Stimulated activated CD4-positive, alpha-beta T cell treated with anti-CD3 and anti-CD28 coated beads, TNF-alpha, amount 100 ng/mL, for 48 hours (primary cell): Measurements from ENCODE around the gene CASP1.
"Not testable (repeated sequence)": the region's sequence is repeated elsewhere in the genome, so short reads cannot be mapped to it uniquely, and the experiment has no call there.

Source experiments
- DNase-seq, 3 donors: peaks; one replicate each; pipeline ENCODE4 v3.0.0-alpha.2; 2020; ENCODE audit warnings: low read depth in 3 of 3

The CASP1 gene

DNA sequence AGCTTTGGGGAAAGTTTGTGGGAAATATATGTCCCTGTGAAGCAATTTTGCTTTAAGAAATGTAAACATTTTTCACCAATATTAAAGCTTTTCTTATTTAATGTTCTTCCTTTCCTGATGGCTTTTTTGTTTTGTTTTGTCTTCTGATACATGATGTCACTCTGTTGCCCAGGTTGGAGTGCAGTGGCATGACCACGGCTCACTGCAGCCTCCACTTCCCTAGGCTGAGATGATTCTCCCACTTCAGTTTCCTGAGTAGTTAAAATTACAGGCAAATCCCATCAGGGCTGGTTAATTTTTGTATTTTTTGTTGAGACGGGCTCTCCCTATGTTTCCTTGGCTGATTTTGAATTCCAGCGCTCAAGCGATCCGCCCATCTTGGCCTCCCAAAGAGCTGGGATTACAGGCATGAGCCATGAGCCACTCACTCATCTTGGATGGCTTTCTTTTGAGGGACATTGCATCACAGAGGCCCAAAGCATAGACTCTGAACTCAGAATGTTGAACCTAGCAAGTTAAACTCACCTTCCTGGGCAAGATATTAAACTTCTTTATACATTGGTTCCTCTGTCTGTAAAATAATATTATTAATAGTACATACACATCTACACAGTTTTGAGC is 10.8 kb upstream of the CASP1 start:
- no peak for DNase-seq

DNA sequence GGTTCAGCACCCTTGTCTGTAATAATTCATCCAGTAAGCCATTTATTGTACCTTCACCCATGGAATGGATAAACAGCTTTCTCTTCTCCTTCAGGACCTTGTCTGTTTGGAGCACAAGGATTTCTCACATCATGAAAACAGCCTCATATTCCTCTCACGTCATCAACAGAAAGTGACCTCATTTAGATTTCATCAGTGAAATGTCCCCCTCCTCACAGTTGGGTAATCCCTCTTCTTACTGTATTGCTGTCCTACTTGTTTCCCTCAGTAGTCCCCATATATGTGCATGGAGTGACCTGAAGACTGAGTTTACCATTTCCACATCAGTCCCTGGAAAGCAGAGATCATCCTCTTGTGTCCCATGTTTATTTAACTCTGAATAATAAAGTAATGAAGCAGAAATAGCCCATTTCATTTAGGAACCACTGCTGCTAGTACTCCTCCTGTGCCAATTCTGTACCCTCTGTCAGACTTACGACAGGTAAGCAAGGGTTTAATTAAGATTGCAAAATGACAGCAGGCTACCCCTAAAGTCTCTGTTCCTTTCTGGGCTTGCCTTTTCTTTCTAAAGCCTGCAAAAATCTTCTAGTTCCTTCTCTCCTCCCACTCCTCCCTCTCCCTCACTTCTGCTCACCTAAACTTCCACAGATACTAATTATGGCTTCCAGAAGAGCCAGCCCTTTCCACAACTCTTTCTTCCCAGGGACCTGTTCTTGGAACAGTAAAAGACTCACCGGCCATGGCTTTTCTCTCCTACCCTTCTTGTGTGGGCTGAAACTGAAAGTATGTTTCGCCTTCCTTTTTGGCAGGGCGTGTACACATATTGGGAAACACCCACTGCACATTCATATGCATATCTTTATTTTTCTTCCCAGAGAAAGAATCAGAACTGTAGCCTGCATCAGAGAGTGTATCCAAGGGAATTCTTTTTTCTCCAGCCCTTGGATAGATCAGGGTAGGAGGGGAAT is 9.9 kb upstream of the CASP1 start, which contains the start of gene CARD16:
Gene CARD16, minus strand, starts transcription at position 779 of the 968 bp plus-strand sequence. Its CDS starts 38 bp downstream, at position 741.
- DNase-seq = peak in 1 of 3 donors; percentile 18

DNA sequence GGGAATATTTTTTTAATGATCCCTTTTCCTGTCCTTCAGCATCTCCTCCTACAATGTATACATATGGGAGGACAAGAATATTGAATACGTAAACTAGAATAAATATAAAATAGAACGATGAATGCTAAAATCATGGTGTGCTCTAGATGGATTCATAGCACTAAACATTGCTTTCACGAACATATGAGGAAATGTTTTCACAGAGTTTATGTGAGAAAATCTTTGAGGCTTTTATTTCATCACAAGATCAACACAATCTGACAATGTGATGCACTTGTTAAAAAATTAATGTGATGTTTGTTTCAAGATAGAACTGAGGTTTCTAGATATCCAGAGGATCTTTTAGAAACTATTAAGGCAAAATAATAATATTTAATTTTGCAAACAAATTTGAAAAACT is 7.2 kb upstream of the CASP1 start:
- no peak for DNase-seq

DNA sequence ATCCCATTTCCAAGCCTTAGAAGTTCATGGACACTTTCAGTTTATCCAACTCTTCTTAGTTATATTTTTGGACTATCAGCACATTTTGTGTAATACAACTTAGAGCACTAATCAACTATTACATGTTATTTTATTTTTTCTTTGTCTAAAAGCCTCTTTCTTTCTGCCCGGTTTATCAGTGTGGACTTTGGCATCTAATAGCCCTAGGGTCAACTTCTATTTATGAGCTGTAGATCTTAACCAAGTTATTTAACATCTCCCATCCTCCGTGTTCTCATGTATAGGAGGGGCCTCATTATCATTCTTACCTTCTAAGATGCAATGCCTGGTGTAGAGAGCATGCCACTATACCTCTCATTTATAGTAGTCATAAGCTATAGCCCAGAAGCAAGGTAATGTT is 5.8 kb upstream of the CASP1 start:
- DNase-seq = no peak

DNA sequence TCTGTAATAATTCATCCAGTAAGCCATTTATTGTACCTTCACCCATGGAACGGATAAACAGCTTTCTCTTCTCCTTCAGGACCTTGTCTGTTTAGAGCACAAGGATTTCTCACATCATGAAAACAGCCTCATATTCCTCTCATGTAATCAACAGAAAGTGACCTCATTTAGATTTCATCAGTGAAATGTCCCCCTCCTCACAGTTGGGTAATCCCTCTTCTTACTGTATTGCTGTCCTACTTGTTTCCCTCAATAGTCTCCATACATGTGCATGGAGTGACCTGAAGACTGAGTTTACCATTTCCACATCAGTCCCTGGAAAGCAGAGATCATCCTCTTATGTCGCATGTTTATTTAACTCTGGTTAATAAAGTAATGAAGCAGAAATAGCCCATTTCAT is 556 bp downstream of the CASP1 start:
- DNase-seq = not testable (repeated sequence)

DNA sequence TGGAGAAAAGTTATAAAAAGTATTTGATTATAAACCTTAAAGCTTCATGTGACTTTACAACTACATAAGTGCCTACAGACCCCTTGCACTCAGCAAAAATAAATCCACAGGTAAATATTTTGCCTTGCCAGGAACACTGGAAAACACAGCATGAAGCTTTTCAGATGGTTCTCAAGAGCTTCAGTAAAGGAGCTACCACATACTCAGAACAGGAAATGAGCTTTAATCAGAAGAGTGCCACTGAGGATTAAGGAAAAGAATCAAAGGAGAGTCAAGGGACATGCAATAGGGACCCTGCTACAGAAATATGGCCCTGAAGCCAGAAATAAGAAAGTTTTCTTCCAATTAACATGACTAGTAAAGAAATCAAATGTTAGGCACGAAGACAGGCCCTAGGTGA is 1.2 kb downstream of the CASP1 start:
- no peak for DNase-seq

DNA sequence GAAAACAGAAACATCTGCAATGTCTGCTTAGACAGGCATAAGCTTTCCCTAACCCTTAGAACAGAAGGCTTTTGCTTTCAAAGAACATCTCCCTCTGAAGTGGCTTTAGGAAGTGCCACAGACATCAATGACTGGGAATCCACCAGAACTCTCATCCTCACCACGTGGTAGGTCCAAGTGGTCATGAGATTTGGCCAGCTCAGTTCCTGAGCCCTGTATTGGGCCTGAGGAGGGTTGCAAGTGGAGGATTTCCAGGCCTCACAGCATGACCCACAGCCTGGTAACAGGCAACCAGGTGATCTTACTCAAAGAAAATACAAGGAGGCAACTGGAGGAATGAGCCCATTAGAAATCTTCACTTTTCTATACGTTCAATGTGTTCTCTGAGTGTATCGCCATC is 1.6 kb downstream of the CASP1 start:
- DNase-seq = no peak

DNA sequence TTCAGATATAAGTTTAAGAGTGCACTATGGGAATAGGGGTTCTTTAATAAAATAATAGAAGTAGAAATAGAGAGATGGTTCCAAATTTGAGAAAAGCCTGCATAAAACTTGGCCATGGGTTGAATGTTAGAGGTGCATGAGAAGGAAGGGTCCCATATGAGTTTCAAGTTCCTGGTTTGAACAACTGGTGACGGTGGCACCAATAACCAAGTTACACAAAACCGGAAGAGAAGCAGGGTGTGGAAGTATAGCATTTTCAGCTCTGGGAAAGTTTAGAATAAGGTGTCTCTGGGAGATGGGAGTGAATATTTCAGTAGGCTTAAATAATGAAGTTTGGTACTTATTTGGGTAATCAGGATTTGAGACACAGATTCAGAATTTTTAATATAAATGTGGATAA is 2.4 kb downstream of the CASP1 start:
- no peak for DNase-seq

DNA sequence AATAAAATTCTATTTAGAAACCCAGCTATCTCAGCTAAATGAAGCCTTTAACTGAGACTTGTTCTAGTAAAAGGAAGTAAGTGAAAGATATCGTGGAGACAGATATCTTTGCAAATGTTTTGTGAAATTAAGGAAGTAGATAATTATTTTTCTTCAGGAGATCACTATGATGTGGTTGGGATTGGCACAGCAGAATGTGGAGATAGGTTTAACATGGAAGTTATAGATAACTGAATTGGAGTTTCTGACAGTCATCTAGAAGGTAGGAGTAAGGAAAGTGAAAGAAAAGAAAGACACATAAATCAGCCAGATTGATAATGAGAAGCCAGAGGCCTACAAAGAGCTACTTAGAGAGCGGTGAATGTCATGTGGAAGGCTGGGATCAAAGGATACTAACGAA is 7.3 kb downstream of the CASP1 start:
- DNase-seq = no peak

DNA sequence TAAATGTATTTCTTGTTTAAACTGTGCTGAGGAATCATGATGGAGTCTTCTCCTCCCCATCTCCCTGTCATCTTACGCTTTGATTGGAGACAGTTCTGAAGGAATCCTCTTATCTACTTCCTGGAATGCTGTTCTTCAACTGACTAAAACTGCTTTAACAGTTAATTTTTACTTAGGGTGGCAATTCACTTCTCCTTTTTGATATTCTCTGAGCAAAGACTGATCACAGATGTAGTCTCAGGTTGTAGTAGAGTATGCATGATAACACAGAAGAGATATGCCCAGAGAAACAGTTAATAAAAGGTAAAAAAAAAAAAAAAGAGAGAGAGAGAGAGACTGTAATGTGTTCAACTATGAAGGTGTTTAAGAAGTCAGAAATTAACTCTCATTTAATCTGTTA is 10.6 kb downstream of the CASP1 start:
- DNase-seq = no peak

DNA sequence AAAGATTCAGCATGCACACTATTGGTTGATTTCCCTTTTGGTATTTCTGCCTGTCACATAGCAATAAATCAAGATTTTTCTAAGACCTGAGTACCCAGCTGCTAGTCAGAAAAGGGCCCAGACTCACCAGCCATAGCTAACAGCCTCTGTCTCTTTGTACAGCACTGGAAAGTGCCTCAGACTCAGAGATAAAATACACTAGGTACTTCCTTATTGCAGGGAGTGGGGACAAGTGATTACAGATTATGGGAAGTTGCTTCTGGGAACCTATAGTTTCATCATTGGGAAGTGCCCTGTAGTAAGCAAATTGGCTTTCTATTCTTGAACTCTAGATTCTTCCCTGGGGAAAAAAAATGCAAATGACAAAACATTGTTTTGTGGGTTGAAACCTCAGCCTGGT is 11.9 kb downstream of the CASP1 start, which contains the start of gene CASP5:
Gene CASP5, minus strand, starts transcription at position 166 of the 400 bp plus-strand sequence. Its CDS starts 32 bp downstream, at position 134.
- DNase-seq = no peak

DNA sequence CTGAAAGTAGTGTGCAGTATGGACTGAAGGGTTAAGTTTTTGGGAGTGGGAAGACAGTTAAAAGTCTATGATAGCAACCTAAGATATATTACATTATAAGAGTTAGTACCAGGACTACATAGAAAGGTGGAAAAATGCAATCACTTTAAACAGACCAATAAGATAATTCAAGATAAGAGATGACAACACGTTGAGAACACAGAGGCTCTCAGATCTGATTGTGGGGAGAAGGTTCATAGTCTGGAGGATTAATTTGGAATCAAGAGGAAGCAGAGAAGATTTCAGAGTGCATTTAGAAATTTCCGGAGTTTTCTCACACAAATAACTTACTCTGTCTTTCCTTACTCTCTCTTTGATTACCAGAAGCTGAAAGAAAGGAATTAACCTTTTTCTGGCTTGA is 12.4 kb downstream of the CASP1 start:
- DNase-seq = no peak

DNA sequence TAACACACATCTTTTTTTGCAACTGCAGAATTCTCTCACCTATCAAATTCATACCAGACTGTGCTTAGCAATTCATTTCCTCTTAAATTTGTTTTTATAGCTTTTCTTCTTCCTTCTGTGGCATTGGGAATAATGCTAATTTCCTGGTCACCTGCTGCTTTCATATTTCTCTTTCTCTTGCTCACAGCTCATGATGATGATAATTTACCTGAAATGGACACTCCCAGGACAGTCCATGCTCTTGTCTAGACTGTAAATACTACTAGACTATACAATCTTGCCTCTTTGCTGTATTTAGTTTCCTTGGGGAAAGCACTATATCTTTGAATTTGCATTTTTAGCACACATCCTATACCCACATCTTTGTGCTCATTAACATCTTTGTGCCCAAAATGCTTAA is 27.5 kb downstream of the CASP1 start:
- no peak for DNase-seq

DNA sequence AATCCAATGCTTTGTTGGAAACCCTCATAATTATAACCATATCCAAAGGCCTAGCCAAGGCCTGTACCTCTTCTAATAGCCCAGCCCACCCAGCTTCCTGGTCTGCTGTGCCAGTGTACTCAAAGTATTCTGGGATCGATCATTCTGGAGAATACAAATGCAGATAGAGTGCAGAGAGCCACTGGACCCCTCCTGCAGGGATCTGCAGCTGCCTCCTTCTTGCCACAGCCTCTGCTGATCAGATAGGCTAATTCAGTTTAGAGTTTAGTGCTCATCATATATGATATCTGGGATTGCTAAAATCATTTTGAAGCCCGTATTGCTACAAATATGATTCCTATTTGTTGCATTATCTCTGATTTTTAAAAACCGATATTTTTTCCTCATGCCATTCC is 29.5 kb downstream of the CASP1 start:
- no peak for DNase-seq

DNA sequence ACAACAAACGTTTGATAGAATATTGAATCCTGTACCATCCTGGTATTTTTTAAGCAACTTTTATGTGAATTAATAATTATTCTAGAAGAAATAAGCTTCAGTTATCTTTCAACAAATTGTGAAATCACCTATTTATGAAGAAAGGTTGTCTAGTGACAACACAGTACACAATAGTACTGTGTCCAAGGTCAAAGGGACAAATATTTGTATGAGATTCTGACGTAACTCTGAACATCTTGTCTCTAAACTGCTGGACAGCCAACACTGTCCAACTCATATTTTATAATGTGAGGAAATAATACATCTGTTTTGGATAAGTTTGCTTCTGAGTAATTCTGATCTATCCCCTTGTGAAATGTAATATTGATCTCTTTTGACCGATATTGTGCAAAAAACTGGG is 30.9 kb downstream of the CASP1 start:
- DNase-seq = no peak

DNA sequence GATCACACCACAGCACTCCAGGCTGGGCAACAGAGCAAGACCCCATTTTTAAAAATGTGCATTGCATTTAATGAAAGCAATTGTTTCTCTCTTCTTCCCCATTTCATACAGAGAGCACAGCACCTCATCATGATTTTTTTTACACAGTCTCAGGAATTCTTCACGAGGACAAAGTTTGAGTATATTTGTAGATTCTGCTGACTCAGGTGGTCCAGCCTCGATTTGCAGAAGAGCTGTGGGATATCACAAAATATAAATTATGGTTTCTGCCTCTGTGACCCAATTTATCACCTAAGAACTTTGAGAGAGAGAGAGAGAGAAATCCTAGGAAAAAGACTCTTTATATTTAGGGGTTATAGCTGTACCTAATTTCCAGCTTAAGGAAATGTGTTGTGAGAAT is 31.8 kb downstream of the CASP1 start:
- no peak for DNase-seq

DNA sequence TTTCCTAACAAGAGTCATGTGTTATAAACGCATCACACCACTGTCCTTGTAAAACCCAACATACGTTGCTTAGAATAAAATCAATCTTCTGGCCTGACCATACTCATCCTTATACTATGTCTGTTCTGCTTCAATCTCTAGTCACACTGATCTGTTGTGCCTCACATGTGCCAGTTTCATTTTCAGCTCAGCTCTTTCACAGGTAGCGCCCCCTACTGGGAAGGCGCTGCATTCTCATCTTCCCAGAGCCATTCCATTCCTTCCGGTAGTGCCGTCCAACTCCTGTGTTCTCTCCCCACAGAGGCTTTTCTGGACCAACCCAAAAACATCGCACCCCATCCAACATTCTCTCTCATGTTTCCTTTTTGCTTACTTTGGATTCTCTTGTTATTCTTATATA is 34.1 kb downstream of the CASP1 start:
- DNase-seq = peak; percentile 21 to 40 (median 35)

DNA sequence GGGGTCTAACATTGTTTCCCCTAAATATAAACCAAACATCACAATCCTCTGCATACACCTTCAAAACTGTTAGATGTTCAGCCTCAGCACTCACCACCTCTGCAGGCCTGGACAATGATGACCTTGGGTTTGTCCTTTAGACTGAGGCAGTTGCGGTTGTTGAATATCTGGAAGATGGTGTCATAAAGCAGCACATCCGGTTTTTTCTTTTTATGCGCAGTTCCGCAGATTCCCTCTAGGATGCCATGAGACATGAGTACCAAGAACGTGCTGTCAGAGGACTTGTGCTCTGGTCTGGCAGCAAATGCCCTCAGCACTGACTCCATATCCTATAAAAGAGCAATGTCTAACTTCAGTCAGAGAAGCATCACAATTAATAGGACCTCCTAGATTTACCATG is 34.8 kb downstream of the CASP1 start:
- DNase-seq = peak in 1 of 3 donors; percentile 4

DNA sequence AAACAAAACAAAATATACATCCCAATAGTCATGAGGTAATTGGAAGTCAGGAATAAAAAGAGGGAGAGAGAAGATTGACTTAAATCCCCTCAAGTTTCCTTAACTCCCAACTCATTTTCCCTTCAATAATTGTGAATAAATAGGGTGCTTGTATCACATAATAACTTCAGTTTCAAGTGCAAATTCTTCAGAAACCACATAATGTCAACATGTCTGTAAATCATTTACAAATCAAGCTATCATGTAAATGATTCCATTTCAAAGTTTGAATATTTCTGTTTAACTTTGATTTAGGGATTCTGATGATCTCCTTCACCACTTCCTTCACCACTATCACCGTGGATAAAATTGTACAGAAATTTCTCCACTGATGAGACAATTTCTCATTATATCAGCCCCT is 35.2 kb downstream of the CASP1 start:
- DNase-seq = no peak

DNA sequence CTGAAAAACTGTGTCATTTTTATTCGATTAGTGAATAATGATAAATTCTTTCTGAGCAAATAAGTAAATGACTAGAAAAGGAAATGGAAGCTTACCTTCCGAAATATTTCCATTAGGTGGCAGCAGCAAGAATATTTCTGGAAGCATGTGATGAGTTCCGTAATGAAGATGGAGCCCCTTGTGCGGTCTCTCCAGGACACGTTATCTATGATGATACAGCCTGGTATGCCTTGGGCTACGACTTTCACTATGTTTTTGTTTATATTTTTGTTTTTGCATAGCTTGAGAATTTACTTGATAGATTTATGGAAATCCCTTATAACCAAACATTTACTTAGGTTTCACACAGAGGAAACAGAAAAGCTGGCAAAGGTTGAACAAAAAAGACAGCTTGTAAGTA is 37.7 kb downstream of the CASP1 start:
- no peak for DNase-seq

DNA sequence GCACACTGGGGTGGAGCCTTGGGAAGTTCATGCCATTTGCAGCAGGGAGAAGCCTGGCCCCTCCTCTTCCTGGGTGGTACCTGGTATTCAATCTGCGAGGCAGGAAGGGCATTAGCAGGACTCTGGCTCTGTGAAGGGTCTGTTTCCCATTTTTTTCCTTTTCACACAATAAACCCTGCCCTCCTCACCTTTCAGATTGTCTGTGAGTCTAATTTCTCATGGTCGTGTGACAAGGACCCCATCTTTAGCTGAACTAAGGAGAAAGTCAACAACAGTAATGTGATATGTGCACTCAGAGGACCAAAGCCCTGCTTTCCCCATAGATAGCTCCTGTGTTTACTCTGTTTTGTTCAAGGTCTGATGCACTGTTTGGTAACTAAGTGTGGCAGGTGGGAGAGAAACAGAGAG is 39.9 kb downstream of the CASP1 start:
- no peak for DNase-seq

DNA sequence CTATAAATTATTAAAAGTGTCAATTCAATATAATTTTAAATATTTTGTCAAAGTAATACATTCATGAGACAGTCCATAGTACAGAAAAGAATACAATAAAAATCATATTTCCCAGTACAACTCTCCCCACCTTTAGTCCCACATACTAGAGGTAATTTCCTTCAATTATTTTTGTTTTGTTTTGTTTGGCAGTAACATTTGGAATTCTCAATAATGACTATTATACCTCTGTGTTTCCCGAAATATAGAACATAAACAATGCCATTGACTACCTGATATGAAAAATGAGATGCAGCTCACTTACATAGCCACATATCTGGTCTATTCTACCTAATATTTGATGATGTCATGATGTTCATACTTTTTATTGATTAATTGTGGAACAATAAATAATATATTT is 42.2 kb downstream of the CASP1 start:
- DNase-seq = no peak

DNA sequence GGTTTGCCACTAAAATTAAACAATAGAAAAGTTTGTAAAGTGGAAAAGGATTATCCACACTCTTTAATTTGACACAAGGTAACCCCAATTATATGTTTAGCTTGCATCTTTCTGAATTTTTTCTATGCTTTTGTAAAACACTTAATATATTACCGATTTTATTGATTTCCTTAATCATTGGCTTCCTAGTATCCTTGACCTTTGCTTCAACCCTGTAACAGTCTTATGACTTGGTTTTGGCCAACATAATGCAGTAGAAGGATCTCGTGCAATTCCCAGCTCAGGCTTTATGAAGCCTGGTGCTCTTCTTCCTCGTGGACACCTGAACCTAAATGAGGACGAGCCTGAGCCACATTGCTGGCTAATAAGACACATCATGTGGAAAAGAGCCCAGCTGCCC is 43.0 kb downstream of the CASP1 start:
- DNase-seq = no peak
